GM19438 (cell line): ENCODE results near the gene BTF3L4.
A peak's percentile ranks its signal among the peaks of the same experiment; 100 is the strongest.
"Not testable (repeated sequence)": the region's sequence is repeated elsewhere in the genome, so short reads cannot be mapped to it uniquely, and the experiment has no call there.

Experiments
- ATAC-seq: cut with Tn5 transposase; IDR thresholded peaks from one replicate; pipeline ENCODE4 v1.9.1; 2021; ENCODE audit warnings: low read depth; ENCODE audit not compliant: unreplicated experiment

The BTF3L4 gene

GRCh38 chr1:52056163-52056936 is at the start of gene BTF3L4:
Gene BTF3L4, plus strand, starts transcription at chr1:52056295. Its CDS starts 3,553 bp downstream, at chr1:52059848.
- peak; percentile 75 for ATAC-seq

GRCh38 chr1:52007215-52008002 is 48.7 kb upstream of the BTF3L4 start:
- no peak for ATAC-seq

- ATAC-seq: no peak
Measured at GRCh38 chr1:52008071-52008809, 47.9 kb upstream of the BTF3L4 start.

GRCh38 chr1:52022133-52022532 is 34.0 kb upstream of the BTF3L4 start:
- no peak for ATAC-seq

- ATAC-seq: no peak
Measured at GRCh38 chr1:52026278-52026677, 29.8 kb upstream of the BTF3L4 start.

- ATAC-seq: no peak
Measured at GRCh38 chr1:52028328-52028727, 27.8 kb upstream of the BTF3L4 start.

- ATAC-seq: not testable (repeated sequence)
Measured at GRCh38 chr1:52028839-52029238, 27.3 kb upstream of the BTF3L4 start.

GRCh38 chr1:52032124-52032784 is 23.8 kb upstream of the BTF3L4 start:
- peak; percentile 31 for ATAC-seq

GRCh38 chr1:52032785-52033131 is 23.3 kb upstream of the BTF3L4 start:
- ATAC-seq: peak; percentile 65

- ATAC-seq: peak; percentile 67
Measured at GRCh38 chr1:52033190-52034049, 22.7 kb upstream of the BTF3L4 start, which contains the start of gene KTI12. Gene KTI12, minus strand, starts transcription at chr1:52033810. Its CDS starts 49 bp downstream, at chr1:52033761.

- no peak for ATAC-seq
Measured at GRCh38 chr1:52034050-52034384, 22.1 kb upstream of the BTF3L4 start.

GRCh38 chr1:52037402-52037814 is 18.7 kb upstream of the BTF3L4 start:
- ATAC-seq: no peak

- no peak for ATAC-seq
Measured at GRCh38 chr1:52037909-52038308, 18.2 kb upstream of the BTF3L4 start.

GRCh38 chr1:52041551-52042185 is 14.4 kb upstream of the BTF3L4 start:
- ATAC-seq: no peak

- ATAC-seq: no peak
Measured at GRCh38 chr1:52045236-52045635, 10.9 kb upstream of the BTF3L4 start.

- ATAC-seq: not testable (repeated sequence)
Measured at GRCh38 chr1:52045666-52046195, 10.4 kb upstream of the BTF3L4 start.

GRCh38 chr1:52049337-52049736 is 6.8 kb upstream of the BTF3L4 start:
- ATAC-seq: not testable (repeated sequence)

- ATAC-seq: no peak
Measured at GRCh38 chr1:52053862-52054261, 2.2 kb upstream of the BTF3L4 start.

- no peak for ATAC-seq
Measured at GRCh38 chr1:52054496-52055065, 1.5 kb upstream of the BTF3L4 start.
